Measurements from ENCODE around the gene TUBB6.

- TF ChIP-seq, protein P1, sequence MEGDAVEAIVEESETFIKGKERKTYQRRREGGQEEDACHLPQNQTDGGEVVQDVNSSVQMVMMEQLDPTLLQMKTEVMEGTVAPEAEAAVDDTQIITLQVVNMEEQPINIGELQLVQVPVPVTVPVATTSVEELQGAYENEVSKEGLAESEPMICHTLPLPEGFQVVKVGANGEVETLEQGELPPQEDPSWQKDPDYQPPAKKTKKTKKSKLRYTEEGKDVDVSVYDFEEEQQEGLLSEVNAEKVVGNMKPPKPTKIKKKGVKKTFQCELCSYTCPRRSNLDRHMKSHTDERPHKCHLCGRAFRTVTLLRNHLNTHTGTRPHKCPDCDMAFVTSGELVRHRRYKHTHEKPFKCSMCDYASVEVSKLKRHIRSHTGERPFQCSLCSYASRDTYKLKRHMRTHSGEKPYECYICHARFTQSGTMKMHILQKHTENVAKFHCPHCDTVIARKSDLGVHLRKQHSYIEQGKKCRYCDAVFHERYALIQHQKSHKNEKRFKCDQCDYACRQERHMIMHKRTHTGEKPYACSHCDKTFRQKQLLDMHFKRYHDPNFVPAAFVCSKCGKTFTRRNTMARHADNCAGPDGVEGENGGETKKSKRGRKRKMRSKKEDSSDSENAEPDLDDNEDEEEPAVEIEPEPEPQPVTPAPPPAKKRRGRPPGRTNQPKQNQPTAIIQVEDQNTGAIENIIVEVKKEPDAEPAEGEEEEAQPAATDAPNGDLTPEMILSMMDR (IDR thresholded peaks at IDR 0.05): no peak
- no peak for TF ChIP-seq POLR2A (IDR thresholded peaks at IDR 0.05)
These were observed 20.2 kb upstream of the TUBB6 start for GRCh38 chr18:12287684-12288402.

All from right lobe of liver (tissue), 4 donors.